IPS-NIHi11 (cell line): ENCODE measurements around the gene LUC7L2.
A peak's percentile ranks its signal among the peaks of the same experiment; 100 is the strongest.
"Not testable (repeated sequence)": the region's sequence is repeated elsewhere in the genome, so short reads cannot be mapped to it uniquely, and the experiment has no call there.

Experiments
- DNase-seq: peaks from one replicate; pipeline ENCODE4 v3.0.0; 2012; ENCODE audit warnings: mixed read lengths, low spot score

Gene LUC7L2

DNA sequence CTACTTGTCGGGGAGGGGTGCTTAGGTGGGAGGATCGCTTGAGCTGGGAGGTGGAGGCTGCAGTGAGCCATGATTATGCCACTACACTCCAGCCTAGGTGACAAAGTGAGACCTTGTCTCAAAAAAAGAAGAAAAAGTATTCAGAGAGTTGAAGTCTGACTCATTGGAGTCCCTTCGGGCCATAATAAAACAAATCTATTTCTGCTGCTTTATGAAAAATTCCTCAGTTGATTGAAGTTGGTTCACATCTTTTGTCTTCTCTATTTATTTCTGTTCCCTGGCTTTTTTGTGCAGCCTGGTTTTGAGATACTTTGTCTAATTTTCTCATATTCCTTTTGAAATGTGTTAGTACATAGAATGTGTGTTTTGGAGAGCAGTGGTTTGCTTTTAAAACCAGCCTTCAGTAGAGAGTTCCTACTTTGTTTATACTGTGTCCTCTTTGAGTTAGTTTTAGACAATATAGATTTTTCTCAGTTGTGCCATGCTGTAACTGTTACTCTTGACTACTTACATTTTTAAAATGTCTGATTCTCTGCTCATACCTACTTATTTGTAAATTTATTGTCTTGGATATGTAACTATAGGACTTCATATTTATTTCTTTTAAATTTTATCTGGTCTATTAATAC, 36.7 kb downstream of the LUC7L2 start:
- no peak for DNase-seq

DNA sequence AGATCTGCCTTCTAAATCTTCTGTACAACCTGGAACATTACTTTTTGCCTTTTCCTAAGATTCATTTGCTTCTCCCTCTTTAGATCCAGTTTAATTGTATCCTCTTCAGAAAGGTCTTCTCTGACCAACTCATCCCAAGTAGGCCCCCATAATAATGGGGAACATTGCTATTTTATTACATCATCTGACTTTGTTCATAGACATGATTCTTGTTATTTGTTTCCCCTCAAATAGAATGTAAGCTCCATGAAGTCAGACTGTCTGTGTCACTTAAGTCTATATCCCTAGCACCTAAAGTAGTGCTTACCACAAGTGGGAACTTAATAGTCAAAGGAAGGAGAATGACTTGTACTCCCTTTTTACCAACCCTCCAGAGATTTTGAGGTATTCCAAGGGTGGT, 37.5 kb downstream of the LUC7L2 start:
- DNase-seq, result no peak

DNA sequence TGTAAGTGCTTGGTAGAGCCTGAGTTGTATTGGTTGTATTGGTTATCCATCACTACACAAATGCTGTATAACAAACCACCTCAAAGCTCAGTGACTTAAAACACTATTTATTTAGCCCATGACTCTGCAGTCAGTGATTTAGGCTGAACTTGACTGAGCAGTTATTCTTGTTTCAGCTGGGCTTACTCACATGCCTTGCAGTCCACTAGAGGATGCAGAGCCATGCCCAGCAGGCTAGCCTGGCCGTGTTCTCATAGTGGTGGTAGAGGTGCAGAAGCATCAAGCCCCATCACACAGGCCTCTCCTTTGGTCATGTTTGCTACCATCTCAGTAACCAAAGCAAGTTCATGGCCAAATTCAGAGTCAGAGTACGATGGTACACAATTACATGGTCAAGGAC, 43.9 kb downstream of the LUC7L2 start:
- DNase-seq, result no peak

DNA sequence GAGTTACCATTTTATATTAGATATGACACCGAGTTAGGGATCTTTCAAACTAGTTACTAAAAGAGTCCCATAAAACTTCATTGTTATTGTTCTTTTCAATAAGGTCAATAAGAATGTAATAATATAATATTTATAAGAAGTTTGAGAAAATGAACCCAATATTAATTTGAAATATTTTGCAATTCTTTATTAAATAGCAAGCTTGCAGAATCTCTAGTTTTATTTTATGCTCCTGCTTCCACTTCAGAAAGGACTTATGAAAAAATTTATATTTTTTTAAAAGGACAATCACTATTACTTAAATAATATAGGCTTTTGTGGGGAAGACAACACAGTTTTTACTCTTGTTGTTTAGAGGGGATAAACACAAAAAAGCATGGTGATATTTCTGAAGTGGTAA, 47.9 kb downstream of the LUC7L2 start:
- DNase-seq, result no peak

DNA sequence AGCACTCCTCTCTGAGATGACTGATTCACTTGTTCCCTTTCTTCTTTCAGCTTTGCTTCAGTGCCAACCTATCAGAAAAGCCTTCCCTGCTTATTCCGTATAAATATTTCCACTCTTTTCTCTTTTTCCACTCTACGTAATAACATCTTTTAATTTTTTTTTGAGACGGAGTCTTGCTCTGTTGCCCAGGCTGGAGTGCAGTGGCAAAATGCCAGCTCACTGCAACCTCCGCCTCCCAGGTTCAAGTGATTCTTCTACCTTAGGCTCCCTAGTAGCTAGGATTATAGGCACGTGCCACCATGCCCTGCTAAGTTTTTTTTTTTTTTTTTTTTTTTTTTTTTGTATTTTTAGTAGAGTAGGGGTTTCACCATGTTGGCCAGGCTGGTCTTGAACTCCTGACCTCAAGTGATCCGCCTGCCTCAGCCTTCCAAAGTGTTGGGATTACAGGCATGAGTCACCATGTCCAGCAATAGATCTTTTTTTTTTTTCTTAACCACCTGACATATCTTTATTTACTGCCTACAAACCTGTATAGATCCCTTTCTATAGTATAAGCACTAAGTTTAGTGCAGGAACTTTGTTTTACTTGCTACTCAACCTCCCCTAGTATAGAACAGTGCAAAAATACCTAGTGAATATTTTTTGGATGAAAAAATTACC, 55.2 kb downstream of the LUC7L2 start:
- not testable (repeated sequence) for DNase-seq

DNA sequence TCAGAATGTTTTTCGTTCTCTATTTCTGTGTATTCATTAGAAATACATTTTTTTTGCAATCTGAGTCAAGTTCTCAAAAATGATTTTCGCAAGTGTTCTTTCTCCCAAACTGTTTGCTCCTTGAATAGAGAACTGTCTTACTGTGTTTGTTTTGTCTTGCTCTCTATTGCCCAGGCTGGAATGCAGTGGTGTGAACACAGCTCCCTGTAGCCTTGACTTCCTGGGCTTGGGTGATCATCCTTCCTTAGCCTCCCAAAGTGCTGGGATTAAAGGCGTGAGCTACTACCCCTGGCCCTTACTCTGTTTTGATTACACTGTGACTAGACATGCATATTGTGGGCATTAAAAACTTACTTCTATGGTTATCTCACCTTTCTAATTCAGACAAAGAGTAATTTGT, 56.7 kb downstream of the LUC7L2 start:
- DNase-seq, result no peak

DNA sequence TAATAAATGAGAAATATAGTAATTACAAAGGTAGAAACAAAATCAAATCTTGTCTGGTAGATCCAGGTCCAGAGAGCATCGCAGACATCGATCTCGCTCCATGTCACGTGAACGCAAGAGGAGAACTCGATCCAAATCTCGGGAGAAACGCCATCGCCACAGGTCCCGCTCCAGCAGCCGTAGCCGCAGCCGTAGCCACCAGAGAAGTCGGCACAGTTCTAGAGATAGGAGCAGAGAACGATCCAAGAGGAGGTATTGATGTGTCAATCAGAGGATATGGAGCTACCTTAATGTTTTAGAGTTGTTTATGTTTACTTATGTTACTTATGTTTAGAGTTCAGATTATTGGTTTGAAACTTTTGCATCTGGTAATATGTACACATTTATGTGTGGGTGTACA, 57.8 kb downstream of the LUC7L2 start:
- no peak for DNase-seq

DNA sequence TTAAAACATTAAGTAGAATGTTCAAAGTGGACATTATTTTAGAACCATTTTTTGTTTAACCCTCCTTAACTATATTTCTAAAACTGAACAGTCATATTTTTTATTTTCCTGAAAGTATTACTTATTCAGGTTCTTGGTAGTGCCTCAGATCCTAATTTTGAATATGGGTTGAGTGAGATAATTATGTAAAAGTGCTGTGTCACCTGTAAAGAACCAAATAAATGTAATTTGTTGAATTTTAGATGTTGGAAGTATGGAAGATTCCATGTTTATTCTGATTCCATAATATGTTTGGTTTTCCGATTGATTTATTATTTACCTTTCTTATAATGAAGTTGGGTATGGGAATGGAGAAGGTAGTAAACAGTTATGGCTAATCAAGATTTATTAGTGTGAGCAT, 61.4 kb downstream of the LUC7L2 start:
- no peak for DNase-seq

DNA sequence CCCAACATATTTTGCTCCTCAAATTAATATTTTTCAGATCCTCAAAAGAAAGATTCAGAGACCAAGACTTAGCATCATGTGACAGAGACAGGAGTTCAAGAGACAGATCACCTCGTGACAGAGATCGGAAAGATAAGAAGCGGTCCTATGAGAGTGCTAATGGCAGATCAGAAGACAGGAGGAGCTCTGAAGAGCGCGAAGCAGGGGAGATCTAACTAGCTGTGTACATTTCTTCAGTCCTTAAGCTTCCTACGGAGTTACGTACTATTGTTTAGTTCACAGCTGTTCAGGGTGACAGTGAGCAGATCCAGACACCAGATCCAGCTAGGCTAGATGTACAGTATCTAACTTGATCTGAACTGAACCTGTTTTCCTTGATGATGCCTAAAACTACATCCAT, 62.4 kb downstream of the LUC7L2 start:
- DNase-seq, result no peak

DNA sequence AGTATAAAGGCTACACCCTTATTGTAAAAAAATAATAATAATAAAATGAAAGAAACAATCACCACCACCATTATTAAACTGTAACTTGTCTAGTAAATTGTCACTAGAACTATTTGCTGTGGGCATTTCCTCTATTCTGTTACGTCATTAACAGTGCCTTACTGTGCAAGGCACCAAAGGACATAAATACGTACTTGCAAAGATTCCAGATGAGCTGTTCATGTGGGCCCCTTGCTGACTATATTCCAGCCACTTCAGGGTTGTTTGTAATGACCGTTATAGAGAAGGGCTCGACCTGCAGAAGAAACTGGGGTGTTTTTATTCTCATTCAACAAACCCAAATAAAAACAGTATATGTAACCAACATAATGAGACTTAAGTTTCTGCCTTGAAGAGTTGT, 63.4 kb downstream of the LUC7L2 start:
- DNase-seq, result no peak

DNA sequence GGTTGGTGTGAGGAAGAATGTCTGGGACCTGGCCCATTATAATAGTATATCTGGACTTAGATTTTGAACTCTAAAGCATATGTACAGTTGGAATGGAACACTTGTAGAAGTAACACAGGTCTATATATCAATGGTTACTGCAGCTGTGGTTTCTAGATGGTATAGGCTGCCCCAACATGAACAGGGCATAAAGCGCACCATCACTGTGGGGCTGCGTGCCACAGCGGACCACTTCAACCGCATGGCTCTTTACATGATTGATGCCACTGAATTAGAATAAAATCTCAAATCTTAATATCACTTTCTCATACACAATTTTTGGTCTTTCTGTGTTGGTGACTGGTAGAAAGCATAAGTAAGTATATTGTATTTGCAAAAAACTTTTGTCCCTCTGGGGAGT, 64.3 kb downstream of the LUC7L2 start:
- no peak for DNase-seq

DNA sequence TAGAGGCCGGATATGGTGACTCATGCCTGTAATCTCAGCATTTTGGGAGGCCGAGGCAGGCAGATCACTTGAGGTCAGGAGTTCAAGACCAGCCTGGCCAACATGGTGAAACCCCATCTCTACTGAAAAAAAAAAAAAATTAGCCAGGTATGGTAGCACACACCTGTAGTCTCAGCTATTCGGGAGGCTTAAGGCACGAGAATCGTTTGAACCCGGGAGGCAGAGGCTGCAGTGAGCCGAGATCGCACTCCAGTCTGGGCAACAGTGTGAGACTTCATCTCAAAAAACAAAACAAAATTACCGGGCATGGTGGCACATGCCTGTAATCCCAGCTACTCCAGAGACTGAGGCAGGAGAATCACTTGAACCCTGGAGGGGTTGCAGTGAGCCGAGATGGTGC, 66.0 kb downstream of the LUC7L2 start:
- not testable (repeated sequence) for DNase-seq

DNA sequence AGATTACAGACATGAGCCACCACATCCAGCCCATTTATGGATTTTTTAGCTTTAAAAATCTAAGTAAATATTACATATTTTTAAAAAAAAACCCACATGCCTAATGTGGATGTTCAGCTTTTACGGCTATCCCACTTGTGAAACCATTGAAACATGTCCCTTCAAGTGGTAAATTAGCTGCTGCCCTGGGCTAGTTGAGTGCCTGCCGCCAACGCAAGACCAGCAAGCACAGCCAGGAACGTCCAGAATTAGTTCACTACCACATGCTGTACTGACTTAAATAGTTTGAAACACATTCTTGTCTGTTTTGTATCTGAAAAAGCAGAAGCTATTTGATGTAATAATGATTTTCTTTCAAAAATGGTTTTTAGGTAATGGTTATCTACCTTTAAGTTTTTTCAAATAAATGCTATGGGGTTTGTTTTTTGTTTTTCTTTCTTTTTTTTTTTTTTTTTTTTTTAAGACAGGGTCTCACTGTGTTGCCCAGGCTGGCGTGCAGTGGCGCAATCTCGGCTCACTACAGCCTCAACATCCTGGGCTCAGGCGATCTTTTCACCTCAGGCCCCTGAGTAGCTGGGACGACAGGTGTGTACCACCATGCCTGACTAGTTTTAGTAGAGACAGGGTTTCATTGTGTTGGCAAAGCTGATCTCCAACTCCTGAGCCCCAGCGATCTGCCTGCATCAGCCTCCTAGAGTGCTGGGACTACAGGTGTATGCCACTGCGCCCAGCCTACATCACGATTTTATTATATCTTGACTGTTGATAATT, 66.7 kb downstream of the LUC7L2 start:
- DNase-seq, result no peak

DNA sequence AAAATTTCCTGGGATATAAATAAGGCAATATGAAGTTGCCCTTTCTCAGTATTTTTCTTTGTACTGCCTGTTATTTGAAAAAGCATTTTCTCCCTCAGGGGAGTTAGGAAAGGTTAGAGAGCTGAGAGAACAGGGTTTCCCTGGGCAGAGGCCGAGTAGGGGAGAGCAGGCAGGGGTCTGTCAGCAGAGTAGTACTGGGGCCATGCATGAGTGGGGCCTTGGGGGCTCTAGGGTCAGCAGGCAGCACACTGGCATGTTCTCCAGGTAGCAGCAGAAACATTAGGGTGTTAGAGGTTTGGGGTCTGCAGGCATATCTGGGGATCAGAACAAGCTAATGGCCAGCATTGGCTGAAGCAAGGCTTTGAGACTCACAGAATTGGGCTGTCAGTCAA, 67.3 kb downstream of the LUC7L2 start:
- no peak for DNase-seq

DNA sequence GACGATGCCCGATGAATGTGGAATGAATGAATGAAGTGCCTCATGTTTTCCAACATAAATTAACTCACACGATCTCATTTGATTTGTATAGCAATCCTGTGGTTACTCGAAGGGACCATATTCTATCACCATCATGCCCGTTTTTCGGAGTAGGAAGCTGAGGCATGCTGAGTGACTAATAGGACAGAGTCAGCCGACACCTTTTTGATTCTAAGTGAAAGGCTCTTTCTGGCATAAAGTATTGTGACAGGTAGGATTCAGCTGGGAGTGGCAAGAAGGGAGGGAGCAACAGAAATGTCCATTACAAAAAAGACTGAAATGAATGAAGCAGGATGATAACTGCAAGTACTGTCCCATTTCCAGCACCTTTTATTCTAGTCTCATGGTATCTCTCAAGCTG, 68.1 kb downstream of the LUC7L2 start:
- DNase-seq, result no peak

DNA sequence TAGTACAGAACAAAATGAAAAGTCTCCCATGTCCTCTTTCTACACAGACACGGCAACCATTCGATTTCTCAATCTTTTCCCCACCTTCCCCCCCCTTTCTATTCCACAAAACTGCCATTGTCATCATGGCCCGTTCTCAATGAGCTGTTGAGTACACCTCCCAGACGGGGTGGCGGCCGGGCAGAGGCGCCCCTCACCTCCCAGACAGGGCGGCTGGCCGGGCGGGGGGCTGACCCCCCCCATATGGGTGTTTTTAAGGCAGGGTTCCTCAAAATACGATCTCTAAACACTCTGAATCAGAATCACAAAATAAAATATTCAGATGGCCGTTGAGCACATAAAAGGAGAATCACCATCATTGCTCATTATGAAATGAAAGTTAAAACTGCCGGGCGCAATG, 70.0 kb downstream of the LUC7L2 start:
- DNase-seq, result not testable (repeated sequence)

DNA sequence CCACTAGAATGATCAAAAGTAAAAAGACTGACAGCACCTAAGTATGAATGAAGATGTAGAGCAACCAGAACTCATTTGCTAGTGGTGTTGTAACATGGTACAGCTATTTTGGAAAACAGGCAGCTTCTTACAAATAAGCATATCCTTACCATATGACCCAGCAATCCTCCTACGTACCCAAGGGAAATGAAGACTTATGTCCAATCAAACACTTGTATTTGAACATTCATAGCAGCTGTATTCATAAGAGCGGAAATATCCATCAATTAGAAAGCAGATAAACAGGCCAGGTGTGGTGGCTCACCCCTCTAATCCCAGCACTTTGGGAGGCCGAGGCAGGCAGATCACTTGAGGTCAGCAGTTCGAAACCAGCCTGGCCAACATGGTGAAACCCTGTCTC, 70.7 kb downstream of the LUC7L2 start:
- no peak for DNase-seq

DNA sequence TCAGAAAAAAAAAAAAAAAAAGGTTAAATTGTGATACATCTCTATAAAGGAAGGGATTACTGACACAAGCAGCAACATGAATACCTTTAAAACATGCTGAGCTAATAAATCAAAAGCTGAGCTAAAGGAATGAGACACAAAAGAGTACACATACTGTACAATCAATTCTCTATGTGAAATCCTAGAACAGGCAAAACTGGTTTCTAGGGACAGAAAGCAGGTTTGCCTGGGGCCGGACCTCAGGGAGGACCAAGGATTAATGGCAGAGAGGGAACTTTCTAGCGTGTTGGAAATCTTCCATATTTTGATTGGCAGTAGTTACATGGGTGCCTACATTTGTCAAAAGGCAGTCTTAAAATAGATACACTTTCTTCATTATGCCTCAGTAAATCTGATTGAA, 71.3 kb downstream of the LUC7L2 start:
- DNase-seq, result peak; percentile 42

DNA sequence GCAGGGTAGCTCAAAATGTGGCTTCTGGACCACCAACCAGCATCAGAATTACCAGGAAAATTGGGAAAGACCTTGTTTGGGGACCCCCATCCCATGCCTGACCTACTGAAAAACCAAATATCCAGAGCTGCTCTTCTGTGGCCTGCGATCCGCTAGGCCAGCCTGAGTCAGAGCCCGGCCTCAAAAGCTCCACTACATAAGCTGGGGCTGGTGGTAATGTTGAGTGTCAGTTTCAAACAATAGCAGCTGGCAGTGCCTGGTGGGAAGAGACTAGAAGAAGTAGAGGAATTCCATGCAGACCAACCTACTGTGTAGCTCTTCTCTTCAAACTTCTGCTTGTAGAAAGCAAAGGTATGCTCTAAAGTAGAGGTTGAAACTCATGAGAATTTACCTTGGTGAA, 71.8 kb downstream of the LUC7L2 start:
- DNase-seq, result no peak

DNA sequence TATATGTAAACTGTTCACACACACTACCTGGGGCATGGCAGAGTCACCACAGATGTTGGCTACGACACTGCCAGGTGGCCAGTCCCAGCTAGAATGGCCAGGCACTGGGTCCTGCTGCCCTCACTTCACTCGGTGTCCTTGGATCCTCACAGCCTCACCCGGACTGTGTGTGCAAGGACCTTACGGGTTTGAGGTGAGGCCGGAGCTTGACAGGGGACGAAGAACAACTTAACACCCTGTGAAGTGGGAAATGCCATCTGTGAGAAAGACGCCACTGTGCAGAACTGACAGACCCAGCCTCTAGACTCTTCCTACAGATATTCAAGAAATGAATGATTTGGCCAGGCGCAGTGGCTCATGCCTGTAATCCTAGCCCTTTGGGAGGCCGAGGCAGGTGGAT, 77.1 kb downstream of the LUC7L2 start:
- DNase-seq, result no peak

DNA sequence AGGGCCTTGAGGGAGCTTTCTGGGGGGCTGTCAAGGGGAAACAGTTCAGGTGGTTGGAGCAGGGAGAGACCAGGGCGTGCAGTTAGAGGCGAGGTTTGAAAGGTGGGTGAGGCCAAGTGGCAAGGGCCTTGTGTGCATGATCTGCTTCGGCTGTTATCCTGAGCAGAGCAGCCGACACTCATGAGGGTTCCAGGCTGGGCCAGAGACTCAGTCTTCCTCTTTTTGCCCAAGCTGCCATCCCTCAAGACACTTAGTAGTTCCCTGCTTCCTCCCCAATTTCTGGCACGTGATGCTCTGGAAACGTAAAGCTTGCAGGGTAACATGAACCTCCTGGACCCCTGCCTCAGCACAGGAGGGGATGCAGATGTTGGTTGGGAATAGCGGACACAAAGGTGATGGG, 79.7 kb downstream of the LUC7L2 start:
- DNase-seq, result no peak

DNA sequence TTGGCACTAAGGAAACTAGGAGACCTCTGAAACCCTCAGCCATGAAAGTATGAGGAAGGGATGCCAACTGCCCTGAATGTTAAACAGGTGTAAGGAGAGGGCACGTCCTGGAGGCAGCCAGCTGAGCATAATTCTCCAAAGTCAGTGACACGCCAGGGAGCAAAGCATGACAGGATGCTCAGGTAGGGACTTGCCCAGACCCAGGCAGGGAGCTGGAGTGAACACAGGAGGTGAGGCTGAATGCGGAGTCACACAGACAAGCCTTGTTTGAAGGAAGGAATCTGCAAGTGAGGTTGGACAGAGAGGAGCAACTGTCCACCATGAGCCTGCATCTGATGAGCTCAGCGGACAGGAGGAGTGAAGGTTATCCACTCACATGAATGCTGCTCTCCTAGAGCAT, 82.3 kb downstream of the LUC7L2 start:
- no peak for DNase-seq

DNA sequence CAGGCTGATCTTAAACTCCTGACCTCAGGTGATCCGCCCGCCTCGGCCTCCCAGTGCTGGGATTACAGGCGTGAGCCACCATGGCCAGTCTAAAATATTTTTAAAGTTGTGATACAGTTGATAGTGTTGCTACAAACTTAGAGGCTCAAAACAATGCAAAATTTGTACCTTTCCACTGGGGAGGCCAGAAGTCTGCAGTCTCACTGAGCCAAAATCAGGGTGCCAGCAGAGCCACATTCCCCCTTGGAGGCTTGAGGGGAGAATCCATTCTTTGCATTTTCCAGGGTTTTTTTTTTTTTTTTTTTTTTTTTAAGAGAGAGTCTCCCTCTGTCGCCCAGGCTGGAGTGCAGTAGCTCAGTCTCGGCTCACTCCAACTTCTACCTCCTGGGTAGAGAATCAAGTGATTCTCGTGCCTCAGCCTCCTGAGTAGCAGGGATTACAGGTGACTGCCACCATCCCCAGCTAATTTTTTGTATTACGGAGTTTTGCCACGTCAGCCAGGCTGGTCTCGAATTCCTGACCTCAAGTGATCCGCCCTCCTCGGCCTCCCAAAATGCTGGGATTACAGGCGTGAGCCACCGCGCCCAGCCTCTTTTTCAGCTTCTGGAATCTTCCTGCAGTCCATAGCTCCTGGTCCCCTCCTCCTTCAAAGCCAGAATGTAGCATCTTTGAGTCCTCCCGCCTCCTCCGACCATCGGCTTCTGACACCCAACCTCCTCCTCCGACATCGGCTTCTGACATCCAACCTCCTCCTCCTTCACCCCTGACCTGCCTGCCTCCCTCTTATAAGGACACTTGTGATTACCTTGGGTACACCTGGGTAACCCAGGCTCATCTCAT, 86.6 kb downstream of the LUC7L2 start:
- DNase-seq, result no peak
